Endothelial cell of hepatic sinusoid (primary cell): ENCODE measurements around the gene RASIP1.
"Not testable (repeated sequence)": the region's sequence is repeated elsewhere in the genome, so short reads cannot be mapped to it uniquely, and the experiment has no call there.

Experiments used
- in situ Hi-C: cut with HindIII; loops from 2 replicates; pipeline ENCODE4 v1.10.0; 2017; ENCODE audit warnings: low sequenced_read_pairs

The RASIP1 gene

GRCh38 chr19:48713041-48713863, 27.2 kb downstream of the RASIP1 start:
- in situ Hi-C loops, result no loop called here

DNA sequence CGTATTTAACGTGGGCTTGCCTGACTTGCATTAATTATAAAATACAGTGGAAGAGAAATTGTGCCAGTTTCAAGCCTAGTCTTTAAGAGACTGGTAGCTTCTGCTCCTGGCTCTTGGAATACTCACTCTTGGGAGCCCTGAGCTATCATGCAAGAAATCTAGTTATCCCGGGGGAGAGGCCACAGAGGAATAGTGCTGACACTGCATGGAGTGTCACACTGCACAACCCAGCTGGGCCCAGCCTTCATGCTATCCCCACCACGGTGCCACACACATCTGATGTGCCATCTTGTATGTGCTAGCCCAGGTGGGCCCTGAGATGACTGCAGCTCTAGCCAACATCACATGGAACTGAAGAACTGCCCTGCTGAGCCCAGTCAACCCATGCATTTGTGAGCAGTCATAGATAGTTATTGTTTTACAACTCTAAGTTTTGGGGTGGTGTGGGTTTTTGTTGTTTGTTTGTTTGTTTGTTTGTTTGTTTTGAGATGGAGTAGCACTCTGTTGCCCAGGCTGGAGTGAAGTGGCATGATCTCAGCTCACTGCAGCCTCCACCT, 29.2 kb downstream of the RASIP1 start:
- in situ Hi-C loops, result no loop called here

DNA sequence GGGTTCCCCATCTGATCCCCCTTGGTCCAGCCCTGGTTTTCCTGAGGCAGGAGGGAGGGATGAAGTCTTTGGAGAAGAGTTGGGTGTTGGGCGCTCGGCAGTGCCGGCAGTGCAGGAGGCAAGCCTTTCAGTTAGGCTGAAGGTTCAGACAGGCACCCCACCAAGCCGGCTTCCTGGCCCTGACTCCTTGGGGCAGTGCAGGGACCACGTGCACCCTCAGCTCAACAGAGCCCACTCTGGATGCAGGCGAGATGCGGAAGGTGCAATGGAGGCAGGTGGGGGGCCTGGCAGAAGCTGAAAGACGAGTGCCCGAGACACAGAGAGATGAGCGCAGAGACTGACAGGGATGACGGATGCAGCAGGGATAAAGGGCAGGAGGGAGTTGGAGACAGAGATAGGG, 31.9 kb downstream of the RASIP1 start:
- in situ Hi-C loops, result no loop called here

DNA sequence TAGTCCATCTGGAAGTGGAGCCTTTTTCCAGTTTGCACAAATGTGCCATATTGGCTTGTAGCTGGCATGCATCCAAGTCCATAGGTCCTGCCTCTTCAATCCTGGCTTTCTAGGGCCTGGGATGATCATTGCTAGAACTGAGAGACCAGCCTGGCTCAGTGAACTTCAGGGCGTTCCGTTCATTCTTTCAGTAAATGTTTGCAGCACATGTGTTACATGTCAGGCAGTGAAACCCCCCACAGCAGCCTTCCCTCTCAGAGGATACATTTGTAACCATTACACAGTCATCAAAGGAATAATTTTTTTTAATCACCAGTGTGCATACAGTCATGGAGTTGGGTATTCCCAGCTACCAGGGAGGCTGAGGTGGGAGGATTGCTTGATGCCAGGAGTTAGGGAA, 35.0 kb downstream of the RASIP1 start:
- in situ Hi-C loops, result no loop called here

- in situ Hi-C loops, result no loop called here
Observed at GRCh38 chr19:48703316-48703715, 37.1 kb downstream of the RASIP1 start.

- in situ Hi-C loops, result no loop called here
Observed at GRCh38 chr19:48702701-48703100, 37.7 kb downstream of the RASIP1 start.

DNA sequence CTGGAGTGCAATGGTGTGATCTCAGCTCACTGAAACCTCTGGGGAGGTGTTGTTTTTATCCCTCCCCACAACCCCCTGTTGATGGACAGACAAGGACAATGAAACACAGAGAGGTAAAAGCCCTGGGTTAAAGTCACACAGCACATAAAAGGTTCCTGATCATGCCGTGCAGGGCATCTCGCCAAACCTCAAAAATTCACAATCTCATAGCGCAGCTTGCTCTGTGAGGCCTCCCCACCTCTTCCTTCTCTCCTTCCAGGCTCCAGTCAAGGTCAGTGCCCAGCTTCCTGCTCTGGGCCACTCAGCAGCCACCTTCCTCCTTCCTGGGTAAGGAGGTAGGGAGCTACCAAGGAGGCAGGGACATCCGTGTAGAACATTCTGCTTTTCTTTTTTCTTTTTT, 42.4 kb downstream of the RASIP1 start:
- in situ Hi-C loops, result no loop called here

GRCh38 chr19:48696353-48697010, 43.9 kb downstream of the RASIP1 start:
- in situ Hi-C loops, result no loop called here

DNA sequence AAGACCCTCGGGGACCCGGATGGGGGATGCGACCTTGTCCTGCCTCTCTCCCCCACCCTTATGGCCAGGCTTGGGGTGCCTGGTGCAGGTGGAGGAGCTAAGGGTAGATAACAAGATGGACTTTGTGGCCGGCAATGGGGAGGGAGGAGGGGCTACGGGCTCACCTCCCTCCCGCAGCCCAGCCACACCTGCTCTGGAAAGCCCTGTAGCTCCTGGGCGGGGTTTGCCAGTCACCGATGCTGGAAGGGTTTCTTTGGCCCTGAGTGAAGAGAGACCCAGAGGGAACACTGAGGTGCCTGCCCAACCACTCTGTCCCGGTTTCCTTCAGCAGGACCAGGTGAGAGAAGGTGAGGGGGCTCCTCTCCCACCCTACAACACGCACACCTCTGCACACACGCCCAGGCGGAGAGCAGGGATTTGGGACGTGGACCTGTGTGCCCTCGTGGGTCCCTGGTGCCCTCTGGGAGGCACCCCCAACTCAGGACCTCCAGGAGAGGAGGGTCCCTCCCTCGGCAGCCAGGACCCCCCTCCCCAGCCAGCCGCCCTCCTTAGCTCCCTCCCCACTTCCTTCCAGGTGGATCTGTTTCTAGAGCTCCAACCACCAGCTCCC, 44.6 kb downstream of the RASIP1 start, which contains the start of gene FUT2:
Gene FUT2, plus strand, starts transcription at position 229 of the 610 bp plus-strand sequence. CDS start 6,986 bp downstream, outside the sequence.
- in situ Hi-C loops, result no loop called here

DNA sequence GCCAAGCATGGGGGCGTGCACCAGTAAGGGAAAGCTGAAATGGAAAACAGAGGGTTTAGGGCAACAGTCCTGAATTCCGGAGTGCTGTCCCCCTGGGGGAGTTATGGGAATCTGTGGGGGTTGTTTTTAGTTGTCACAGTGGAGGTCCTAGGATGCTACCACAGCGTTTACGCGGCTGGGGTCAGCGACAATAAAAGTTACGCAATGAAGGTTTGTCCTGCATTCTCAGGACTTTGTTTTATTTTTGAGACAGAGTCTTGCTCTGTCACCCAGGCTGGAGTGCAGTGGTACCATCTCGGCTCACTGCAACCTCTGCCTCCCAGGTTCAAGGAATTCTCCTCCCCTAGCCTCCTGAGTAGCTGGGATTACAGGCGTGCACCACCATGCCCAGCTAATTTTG, 46.8 kb downstream of the RASIP1 start:
- in situ Hi-C loops, result not testable (repeated sequence)

- in situ Hi-C loops, result no loop called here
Observed at GRCh38 chr19:48689449-48689848, 51.0 kb downstream of the RASIP1 start.

DNA sequence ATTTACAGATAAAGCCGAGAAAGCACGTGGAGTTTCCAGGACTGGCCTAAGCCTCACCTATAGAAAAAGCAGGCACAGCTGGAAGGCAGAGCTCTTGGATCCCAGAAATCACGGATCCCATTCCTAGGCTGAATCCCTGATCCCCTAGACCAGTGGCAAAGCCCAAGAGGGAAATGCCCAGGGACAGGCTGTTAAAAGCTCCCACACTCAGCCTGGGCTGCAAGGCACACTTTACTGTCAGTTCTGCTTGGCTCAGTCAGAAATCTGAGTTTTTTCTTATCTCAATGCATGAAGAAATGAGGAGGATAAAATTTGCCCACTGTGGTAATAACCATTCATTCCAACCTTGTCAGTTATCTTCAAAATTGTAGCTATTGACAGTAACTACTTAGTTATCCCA, 52.6 kb downstream of the RASIP1 start:
- in situ Hi-C loops, result no loop called here

- in situ Hi-C loops, result not testable (repeated sequence)
Observed at GRCh38 chr19:48686637-48687036, 53.8 kb downstream of the RASIP1 start.

DNA sequence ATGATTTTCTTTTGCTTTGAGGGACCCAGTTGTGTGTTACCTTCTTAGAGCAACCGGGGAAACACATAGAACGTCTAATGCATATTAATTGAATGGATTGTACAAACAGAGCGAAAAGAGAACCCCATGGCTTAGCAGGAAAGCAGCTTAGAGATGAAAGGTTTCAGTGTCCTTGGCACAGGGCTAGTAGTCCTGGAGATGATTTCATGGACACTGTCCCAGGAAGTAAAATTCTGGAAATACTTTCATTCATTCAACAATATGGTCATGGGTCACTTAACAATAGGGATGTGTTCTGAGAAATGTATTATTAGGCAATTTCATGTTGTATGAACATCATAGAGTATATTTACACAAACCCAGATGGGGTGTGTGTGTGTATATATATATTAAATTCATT, 54.3 kb downstream of the RASIP1 start:
- in situ Hi-C loops, result no loop called here

- in situ Hi-C loops, result no loop called here
Observed at GRCh38 chr19:48685583-48685982, 54.8 kb downstream of the RASIP1 start.

DNA sequence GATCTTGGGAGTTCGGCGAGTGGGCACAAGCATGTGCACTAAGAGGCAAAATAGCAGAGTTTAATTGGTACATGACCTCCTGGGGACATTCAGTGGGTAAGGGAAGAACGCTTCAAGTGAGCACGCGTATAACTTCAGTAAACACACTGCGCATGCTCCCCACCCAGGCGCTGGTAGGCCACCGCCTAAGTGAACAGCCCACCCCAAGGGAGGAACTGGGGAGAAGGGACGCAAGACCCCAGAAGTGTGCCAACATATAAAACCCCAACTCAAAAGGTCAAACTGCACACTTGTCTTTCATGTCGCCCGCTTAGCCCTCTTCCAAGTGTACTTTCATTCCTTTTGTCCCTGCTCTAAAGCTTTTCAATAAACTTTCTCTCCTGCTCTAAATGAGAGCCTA, 57.1 kb downstream of the RASIP1 start:
- in situ Hi-C loops, result no loop called here

GRCh38 chr19:48681127-48681470, 59.3 kb downstream of the RASIP1 start:
- in situ Hi-C loops, result no loop called here

- in situ Hi-C loops, result no loop called here
Observed at GRCh38 chr19:48680436-48681126, 59.8 kb downstream of the RASIP1 start.

DNA sequence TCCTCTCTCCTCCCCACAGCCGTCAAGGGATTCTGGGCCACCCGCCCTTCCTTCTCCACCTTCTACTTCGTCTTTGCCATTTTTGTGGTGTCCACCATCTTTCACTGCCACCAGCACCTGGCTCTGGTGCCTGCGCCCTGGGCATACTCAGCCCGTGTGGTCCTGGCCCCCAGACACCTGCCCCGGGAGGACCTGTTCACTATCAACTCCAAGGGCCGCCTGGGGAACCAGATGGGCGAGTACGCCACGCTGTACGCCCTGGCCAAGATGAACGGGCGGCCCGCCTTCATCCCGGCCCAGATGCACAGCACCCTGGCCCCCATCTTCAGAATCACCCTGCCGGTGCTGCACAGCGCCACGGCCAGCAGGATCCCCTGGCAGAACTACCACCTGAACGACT, 60.4 kb downstream of the RASIP1 start:
- in situ Hi-C loops, result not testable (repeated sequence)

- in situ Hi-C loops, result loop anchor here (10.0 kb wide), 1 partner anchor 117 kb away; no protein-coding TSS in a partner anchor
Observed at GRCh38 chr19:48678201-48678600, 62.2 kb downstream of the RASIP1 start.

DNA sequence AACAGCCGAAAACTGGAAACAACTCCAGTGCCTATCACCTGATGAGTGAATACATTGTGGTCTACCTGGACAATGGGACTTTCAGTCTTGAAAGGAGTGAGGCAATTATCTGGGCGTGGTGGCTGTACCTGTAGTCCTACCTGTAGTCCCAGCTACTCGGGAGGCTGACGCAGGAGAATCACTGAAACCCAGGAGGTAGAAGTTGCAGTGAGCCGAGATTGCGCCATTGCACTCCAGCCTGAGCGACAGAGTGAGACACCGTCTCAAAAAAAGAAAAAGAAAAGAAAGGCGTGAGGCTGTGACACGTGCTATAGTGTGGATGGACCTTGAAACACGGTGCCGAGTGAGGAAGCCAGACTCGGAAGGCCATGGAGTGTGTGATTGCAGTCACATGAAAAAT, 63.5 kb downstream of the RASIP1 start:
- in situ Hi-C loops, result loop anchor here (10.0 kb wide), 1 partner anchor 118 kb away; no protein-coding TSS in a partner anchor
